Right lobe of liver (tissue), 4 donors: Measurements from ENCODE around the gene HLA-DMB.

Experiments used
- CTCF ChIP-seq, 4 donors: fragments of 200-600 bp in 3 of 4; fragments of 450-650 bp in 1 of 4; IDR thresholded peaks; one replicate each; pipeline versions ENCODE4 v1.5.1 to v1.8.0; 2016 to 2022; ENCODE audit warnings: antibody characterized with exemption in 4 of 4, mild to moderate bottlenecking in 2 of 4
- POLR2A ChIP-seq: fragments of 450-650 bp; IDR thresholded peaks from one replicate; pipeline ENCODE4 v1.6.1; 2017; ENCODE audit warnings: antibody characterized with exemption, mild to moderate bottlenecking
- donor health status: DM: no; HTN: no; CAD: no.
- donor health status: DM: no; HTN: no; CAD: no.
- donor health status: DM: no; HTN: yes; CAD: no.

DNA sequence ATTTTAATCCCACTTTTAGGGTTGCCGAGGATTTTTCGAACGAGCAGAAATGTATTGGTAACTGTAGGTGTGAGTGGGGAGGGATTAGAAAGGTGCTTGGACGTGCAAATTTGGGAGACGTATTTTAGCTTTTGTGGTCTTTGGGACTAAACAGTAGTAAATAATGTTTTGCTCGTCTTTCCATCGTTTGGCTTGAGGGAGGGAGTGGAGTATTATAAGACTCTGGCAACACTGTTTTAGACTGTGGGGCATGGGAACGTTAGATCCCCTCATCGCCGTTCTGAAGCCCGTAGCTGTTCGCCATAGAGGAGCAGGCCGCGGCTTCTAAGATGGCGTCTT, 30.4 kb upstream of the HLA-DMB start:
- TF ChIP-seq CTCF (IDR thresholded peaks at IDR 0.05) (no peak), POLR2A (no peak)
